Epithelial cell of prostate (primary cell): ENCODE measurements around the gene ALDH4A1.

Source experiments
- DNase-seq: peaks from one replicate; pipeline ENCODE4 v3.0.0-alpha.2; 2011; ENCODE audit warnings: low read depth, low spot score
- H3K27ac ChIP-seq: fragments of 450-650 bp; 2 replicates; pipeline ENCODE4 v1.5.1; 2017; ENCODE audit warnings: mild to moderate bottlenecking

ALDH4A1 gene

DNA sequence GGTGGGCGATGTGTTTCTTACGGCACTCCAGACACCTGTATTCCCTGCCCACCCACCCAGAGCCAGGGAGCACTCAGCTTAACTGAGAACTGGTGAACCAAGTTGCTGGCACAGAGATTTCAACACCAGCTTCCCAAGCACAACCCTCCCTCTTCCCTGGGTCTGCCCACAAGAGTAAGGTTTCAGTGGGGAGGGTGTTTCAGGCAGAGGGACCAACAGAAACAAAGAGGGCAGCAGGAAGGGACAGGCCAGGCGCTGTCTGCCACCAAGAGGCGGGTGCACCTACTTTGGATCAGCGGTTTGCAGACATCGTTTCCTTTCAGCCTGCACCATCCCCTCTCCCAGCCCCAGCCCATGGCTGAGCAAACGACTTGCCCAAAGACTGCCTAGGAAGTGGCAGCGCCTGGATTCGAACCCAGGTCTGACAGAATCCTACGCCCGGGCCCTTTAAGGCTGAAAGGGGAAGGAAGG, 21.9 kb upstream of the ALDH4A1 start:
- DNase-seq, result no peak
- peak overlapping the region; percentile 76 for H3K27ac ChIP-seq

DNA sequence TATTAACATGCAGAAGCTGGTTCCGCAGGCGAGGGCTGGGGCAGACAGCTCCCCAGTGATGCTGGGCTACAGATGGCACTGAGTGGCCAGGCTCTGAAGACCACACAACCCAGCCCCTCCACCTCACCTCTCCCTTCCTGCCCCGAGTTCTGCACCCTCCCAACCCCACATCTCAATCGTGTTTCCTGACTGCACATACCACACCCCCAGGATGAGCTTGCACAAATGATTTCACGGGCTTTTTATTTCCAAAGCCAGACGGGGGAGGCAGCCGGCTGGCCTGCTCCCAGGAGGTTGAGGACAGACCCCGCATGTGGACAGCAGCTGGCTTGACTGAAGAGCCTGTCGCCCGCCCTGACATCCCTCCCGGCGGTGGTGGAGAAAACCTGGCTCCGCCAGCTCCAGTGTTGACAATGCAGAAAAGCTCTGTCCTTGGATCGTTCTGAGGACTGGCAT, 21.4 kb upstream of the ALDH4A1 start:
- H3K27ac ChIP-seq, result peak overlapping the region; percentile 76

DNA sequence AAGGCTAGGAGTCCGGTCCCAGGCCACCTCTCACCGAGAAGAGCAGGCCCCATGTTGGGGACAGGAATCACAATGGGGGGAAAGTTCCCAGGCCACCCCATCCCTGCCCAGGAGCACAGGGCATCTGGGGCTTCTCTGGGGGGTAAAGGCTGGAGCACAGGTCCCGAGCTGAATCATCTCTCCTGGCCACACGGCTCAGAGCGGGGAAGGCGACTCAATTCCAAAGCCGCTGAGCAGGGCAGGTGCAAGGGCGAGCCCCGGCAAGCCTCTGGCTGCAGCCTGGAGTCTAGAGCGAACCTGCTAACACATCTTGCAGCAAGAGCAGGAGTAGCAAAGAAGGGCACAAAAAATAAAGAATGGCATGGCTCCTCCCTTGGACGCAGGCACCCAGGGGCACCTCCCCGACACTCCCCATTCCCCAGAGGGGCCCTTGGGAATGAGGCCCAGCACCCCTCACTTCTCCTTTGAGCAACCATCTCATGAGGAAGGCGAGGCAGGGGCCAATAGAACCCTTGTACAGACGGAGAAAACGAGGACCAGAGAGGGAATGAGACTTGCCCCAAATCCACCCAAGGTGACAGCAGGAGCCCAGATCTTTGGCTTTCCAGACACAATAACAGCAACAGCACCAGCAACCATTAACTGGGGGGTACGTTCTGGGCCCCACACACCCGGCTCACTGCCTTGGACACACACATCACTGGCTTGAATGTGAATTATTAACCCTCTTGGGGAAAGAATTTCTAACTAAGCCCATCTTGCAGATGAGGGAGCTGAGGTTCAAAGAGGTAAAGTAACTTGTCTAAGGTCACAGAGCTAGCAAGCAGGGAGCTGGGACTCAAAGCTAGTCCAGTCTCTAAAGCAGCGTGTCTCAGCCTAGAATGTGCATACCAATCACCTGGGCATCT, 20.7 kb upstream of the ALDH4A1 start:
- no peak for DNase-seq
- H3K27ac ChIP-seq, result peak overlapping the region; percentile 76

More for the DNA sequence above, 21.4 kb upstream of the ALDH4A1 start:
- DNase-seq, result no peak

- H3K27ac ChIP-seq, result peak overlapping the region; percentile 76
- no peak for DNase-seq
Observed at GRCh38 chr1:18922319-18922726, 20.0 kb upstream of the ALDH4A1 start.

DNA sequence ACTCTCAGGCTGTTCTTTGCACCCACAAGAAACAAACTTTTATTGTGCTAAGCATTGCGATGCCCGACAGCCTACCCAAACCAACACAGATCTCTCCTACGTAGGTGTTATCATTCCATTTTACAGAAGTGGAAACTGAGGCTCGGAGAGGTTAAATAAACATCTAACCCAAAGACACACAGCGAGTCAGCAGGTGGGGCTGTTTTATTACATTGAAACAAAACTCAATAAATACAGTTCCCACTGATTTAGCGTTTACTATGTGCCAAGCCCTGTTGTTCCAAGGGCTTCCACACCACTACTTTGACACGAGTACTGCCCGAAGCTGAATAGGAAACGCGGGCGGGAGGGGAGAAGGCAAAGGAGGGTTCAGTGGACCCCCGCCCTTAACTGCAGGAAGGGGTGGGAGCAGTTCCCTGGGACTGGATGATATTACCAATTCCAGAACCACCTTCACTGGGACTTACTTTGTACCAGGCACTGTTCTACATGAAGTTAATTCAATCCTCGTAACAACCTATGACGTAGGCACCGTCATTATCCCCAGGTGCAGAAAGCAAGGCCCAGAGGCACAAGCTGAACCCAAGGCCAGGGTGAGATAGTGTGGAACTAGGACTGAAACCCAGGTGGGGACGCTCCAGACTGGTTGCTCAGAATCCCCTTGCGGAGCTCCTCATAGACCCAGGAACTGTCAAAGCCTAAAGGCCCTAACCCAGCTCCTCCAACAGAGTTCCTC, 19.3 kb upstream of the ALDH4A1 start:
- H3K27ac ChIP-seq, result no peak overlapping the region
- no peak for DNase-seq

GRCh38 chr1:18920931-18921330, 18.6 kb upstream of the ALDH4A1 start:
- H3K27ac ChIP-seq, result no peak overlapping the region
- DNase-seq, result no peak

DNA sequence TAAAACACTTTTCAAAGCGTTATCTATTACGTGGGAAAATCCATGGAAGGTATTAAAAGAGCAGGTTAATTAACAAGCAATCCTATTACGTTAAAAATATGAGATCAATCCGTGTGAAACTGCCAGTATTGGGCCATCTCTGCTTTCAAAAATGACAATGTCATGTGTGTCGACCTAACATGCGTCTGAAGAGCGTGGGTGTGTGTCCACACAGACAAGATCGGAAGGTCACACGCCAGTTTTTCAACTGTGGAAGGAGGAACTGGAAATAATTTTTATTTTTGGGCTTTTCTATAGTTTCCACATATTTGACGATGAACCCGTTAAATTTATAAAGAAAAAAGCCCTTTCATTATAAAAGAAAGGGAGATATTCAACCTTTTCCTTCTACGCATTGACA, 17.6 kb upstream of the ALDH4A1 start:
- DNase-seq, result no peak
- H3K27ac ChIP-seq, result no peak overlapping the region

DNA sequence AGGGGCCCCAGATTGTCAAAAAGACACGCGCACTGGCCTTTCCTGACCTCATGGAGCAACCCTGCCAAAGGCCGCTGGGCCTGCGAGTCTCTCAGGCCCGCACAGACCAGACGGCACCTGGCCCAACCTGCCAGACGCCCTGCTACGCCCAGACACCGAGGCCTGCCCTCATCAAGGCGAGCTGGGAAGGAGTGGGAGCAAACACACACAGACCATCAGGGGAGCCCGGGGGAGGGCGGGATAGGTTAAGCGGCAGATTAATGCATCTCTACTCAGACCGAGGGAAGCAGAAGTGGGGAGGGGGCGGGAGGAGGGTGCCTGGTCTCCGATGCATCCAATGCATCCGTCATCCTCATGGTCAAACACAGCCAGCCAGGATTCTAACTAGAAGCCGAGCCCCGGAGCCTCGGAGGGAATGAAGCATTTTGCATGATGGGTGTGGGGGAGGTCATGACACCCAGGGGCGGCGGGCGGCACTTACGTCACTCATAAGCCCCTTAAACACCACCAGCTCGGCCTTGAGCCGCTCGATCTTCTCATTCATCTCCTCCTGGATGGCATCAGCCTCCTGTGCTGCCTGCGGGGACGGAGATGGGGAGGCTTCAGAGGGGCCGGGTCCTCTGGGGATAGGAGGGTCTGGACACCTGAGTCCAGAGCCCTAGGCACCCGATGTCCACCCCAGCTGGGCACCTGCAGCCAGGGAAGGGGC, 17.0 kb upstream of the ALDH4A1 start:
- no peak overlapping the region for H3K27ac ChIP-seq
- no peak for DNase-seq

DNA sequence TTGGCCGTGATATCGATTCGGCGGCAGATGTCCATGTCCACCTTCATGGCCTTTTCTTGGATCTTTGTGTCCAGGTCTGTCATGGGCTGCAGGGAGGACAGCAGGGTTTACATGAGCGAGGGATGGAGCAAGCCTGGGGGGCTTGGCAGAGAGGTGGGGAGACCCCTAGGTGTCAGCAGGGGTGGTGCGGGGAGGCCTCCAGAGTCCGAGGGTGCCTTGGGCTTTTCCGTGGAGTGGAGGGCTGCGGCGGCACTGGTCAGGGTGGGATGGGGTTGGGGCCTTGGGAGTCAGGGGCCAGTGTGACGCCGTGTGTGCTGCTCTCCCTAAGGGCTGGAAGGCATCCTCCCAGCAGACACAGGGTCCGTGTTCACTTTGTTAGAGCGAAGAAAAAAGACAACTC, 16.1 kb upstream of the ALDH4A1 start:
- no peak overlapping the region for H3K27ac ChIP-seq
- DNase-seq, result no peak

- H3K27ac ChIP-seq, result no peak overlapping the region
- no peak for DNase-seq
Observed at GRCh38 chr1:18917071-18917799, 14.9 kb upstream of the ALDH4A1 start.

- no peak for DNase-seq
- H3K27ac ChIP-seq, result no peak overlapping the region
Observed at GRCh38 chr1:18915341-18915740, 13.0 kb upstream of the ALDH4A1 start.

DNA sequence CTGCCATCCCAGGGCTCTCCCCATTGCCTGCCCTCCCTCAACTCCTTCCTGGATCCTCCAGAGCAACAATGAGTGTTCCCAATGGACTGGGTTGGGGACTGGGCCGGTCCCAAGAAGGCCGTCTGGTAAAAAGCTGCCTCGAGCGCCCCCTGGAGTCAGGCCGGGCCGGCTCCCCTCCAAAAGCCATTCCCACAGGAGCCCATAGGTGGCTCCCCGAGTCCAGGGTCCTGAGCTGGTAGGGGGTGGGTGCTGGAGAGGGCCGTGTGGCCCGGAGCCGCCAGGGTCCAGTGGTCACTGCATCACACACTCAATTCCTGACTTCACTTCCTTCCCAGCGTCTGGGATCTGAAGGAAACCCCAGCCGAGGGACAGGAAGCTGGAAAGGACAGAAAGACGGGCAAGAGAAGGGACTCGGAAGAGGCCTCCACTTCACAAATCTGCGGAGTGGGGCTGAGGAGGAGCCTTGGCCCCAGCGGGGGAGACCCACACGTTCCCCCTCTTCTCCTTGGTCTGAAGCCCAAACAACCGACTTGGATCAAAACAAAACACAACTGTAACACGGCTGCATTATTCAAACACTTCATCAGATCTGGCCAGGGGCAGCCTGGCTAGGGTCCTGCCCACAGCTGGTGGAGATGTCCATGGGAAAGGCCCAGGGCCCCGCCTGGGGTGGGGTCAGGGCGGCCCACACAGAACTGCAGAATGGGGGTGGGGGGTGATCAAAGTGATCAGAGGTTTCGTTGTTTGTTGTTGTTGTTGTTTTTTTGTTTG, 10.9 kb upstream of the ALDH4A1 start:
- no peak overlapping the region for H3K27ac ChIP-seq
- DNase-seq, result no peak

DNA sequence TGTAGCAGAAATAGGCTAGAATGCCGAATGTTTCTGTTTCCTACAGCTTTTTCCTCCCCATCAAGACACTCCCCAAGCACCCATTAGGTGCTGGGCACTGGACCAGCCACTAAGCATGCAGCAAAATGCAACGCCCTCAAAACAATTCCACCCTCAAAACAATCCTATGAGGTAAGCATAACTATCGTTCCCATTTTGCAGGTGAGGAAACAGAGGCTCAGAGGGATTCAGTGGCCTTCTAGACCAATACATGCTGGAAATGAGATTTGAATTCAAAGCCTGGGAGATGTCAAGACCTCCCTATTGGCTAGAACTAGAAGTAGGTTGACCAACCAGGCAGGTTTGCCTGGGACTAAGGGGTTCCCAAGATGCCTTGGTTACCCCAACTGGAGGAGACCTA, 10.2 kb upstream of the ALDH4A1 start:
- DNase-seq, result no peak
- no peak overlapping the region for H3K27ac ChIP-seq

GRCh38 chr1:18908911-18909771, 6.8 kb upstream of the ALDH4A1 start:
- H3K27ac ChIP-seq, result no peak overlapping the region

GRCh38 chr1:18907917-18908845, 5.8 kb upstream of the ALDH4A1 start:
- H3K27ac ChIP-seq, result no peak overlapping the region
- DNase-seq, result no peak

More at GRCh38 chr1:18908911-18909771, 6.8 kb upstream of the ALDH4A1 start:
- DNase-seq, result no peak

DNA sequence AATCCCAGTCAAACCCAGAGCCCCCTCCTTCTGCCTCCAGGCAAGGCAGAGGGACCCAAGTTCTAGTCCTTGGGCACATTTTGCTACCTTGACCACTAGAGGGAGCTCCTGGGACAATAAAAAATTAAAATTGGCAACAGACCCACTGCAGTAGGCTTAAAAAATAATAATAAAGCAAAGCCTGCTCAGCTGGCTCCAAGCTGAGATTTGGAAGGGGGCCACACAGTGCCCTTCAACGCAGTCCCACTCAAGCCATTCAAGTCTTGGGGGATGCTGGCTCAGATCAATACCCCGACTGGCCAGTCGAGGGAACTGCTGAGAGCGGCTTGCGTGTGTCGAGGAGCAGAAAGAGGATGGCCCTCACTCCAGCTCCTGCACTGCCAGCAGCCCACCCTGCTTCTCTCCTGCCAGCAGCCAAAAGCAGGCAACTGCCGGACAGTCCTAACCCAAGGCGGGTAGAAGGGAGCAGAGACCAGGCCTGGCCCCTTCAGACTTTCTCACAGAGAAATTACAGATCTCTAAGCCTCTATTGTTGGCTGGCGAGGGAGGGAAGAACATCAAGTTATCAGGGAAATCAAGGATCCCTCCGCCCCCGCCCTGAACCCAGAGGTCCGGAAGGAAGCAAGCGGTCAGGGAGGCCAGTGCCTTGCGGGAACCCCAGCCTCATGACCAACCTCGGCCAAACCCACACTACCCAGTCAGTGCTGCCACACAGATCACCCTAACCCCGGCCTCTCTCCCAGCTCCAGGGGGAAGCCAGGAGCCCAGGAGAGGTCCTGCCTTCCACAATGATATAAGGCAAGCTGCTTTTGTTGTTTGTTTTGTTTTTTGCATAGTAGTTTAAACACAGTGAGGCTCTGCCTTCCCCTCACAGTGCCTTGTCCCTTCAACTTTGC, 4.9 kb upstream of the ALDH4A1 start:
- no peak for DNase-seq

More for the DNA sequence above, 4.9 kb upstream of the ALDH4A1 start:
- no peak overlapping the region for H3K27ac ChIP-seq
